ENCODE measurements around the gene SMARCD1. TPM values are rescaled to one million over a fixed set of nuclear protein-coding genes. Genes with fewer than 3 reads are reported as not detected.

The SMARCD1 gene
- total RNA-seq, 1 experiment from 2014 or later: 152 TPM

- H2BK12ac ChIP-seq (ENCODE audit: insufficient read length, low read depth, low read length): no peak overlapping the region
- no peak overlapping the region for H3K27ac ChIP-seq (ENCODE audit: insufficient read length, low read depth, low read length)
- no peak overlapping the region for H2AFZ ChIP-seq (ENCODE audit: low read length)
- no peak overlapping the region for H2AK5ac ChIP-seq (ENCODE audit: insufficient read length, low read length)
- Mint-ChIP-seq H3K4me1 (peaks cover 7 to 22% of the 10 kb centered on the region in 2 experiments), H3K9me3 (no peaks in the 10 kb centered on the region), H3K27me3 (ENCODE audit: low read depth) (peaks cover 20% of the 10 kb centered on the region), H3K27ac (no peak overlapping the region), H3K36me3 (ENCODE audit: insufficient read depth in 1 of 3, low read depth in 3 of 3) (no peaks in the 10 kb centered on the region; a peak in 1 of 7 replicates), H3K4me3 (no peak overlapping the region)
- H3K79me1 ChIP-seq (ENCODE audit: insufficient read depth, low read depth, low read length, poor library complexity, severe bottlenecking): no peaks in the 10 kb centered on the region
- WGBS (ENCODE audit: extremely low coverage, insufficient read length, low lambda C conversion rate): no CpG with 5 or more reads among the region's 10 CpGs
- H4K20me1 ChIP-seq (ENCODE audit: control insufficient read depth, insufficient read depth, insufficient read length): no peaks in the 10 kb centered on the region
- no peaks in the 10 kb centered on the region for H3K9me3 ChIP-seq (ENCODE audit: control insufficient read depth, low read depth, low read length)
- H3K18ac ChIP-seq (ENCODE audit: insufficient read length, low read depth, low read length): no peak overlapping the region
- no peaks in the 10 kb centered on the region for H3K79me2 ChIP-seq (ENCODE audit: insufficient read depth, low read length)
- H3K23me2 ChIP-seq (ENCODE audit: insufficient read length, low read depth, low read length, poor library complexity, severe bottlenecking): no peaks in the 10 kb centered on the region
- no peak overlapping the region for H2BK5ac ChIP-seq (ENCODE audit: insufficient read length, low read length)
- H4K5ac ChIP-seq (ENCODE audit: insufficient read length, low read depth, low read length): no peak overlapping the region
- no peak overlapping the region for H3K14ac ChIP-seq (ENCODE audit: insufficient read depth, low read length)
- no peak overlapping the region for H2BK120ac ChIP-seq (ENCODE audit: low read depth, low read length, poor library complexity, severe bottlenecking)
- no peak overlapping the region for H3K23ac ChIP-seq (ENCODE audit: insufficient read length, low read depth, low read length)
- H3K4me2 ChIP-seq (ENCODE audit: insufficient read depth, insufficient read length, low read length): no peak overlapping the region
- no peak for TF ChIP-seq CTCF (conservative IDR thresholded peaks at IDR 0.05)
- DNase-seq: no peak
- no peak overlapping the region for H4K91ac ChIP-seq (ENCODE audit: insufficient read length, low read depth, low read length)
- H3K9ac ChIP-seq (ENCODE audit: extremely low read depth, insufficient read length, low read length): no peak overlapping the region
- no peak overlapping the region for H3T11ph ChIP-seq (ENCODE audit: low read length)
- H3K56ac ChIP-seq (ENCODE audit: insufficient read length, low read depth, low read length): no peak overlapping the region
- H3K4ac ChIP-seq (ENCODE audit: low read depth, low read length): no peak overlapping the region
- H3K27me3 ChIP-seq (ENCODE audit: insufficient read depth, low read length): no peaks in the 10 kb centered on the region
- no peak overlapping the region for H2BK15ac ChIP-seq (ENCODE audit: low read depth, low read length)
- no peak overlapping the region for H4K8ac ChIP-seq (replicated peaks; ENCODE audit: insufficient read length, low read depth, low read length)
- no peaks in the 10 kb centered on the region for H3K4me1 ChIP-seq (ENCODE audit: insufficient read depth, low read length)
- H2BK20ac ChIP-seq (ENCODE audit: low read depth, low read length, poor library complexity, severe bottlenecking): no peak overlapping the region
Measured at GRCh38 chr12:50078281-50078680, 6.9 kb upstream of the SMARCD1 start.

Data from H9 (cell line).